ENCODE results near the gene HSD17B1. TPM values are rescaled to one million over a fixed set of nuclear protein-coding genes. Genes with fewer than 3 reads are reported as not detected.

Gene HSD17B1
- total RNA-seq, 4 donors from 2014 or later = 0.33 to 0.66 (median 0.47) TPM; not detected in 1

DNA sequence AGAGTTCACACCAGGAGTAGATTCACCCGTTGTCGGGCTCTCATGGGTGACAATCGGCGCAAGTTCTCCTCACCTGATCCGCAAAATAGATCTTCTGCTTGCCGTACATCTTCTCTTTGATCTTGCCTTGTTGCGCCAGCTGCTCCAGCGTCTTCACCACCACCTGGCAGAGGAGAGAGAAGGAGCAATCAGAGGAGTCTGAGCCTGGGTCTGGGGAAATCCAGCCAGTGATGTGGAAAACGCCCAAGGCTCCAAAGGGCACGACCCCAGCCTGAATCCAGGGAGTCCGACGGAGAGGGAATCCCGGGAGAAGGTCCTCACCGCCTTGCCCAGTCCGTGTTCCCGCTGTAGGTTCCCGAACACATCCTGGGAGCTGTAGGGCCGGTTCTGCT is 24.4 kb downstream of the HSD17B1 start:
- no peak for TF ChIP-seq POLR2A (IDR thresholded peaks at IDR 0.05)
- no peak for TF ChIP-seq CTCF (IDR thresholded peaks at IDR 0.05 in 4 of 5, conservative IDR thresholded peaks at IDR 0.05 in 1 of 5)
- in situ Hi-C loops (cut with MboI; ENCODE audit: low sequenced_read_pairs in 4 of 4) = loop anchor here in 3 of 4 donors (5.0 to 25.0 kb wide), 3 partner anchors 105 to 185 kb away; partner anchors contain the start of genes CCR10 (in 3 of the 3), CNTNAP1 (in 3 of the 3), PLEKHH3 (in 2 of the 3) and RAMP2 (in 1 of the 3)
- DNase-seq = no peak

GRCh38 chr17:42577532-42578281 is 25.0 kb downstream of the HSD17B1 start, which contains the start of gene PSMC3IP:
TSS of gene PSMC3IP (minus strand) at chr17:42577729. CDS start at chr17:42577686, 43 bp downstream.
- H3K27ac ChIP-seq = peak within 1 kb of the TSS; percentile 83 to 98 (median 91)
- in situ Hi-C loops (cut with MboI; ENCODE audit: low sequenced_read_pairs in 4 of 4) (loop anchor here in 3 of 4 donors (5.0 to 25.0 kb wide), 3 partner anchors 105 to 185 kb away; partner anchors contain the start of genes CCR10 (in 3 of the 3), CNTNAP1 (in 3 of the 3), PLEKHH3 (in 2 of the 3) and RAMP2 (in 1 of the 3)), intact Hi-C loops (cut with DNase I; ENCODE audit: low total_unique reads) (loop anchor here (1.0 to 5.0 kb wide), 6 partner anchors 10 to 245 kb away; partner anchors contain the start of genes BECN1, EZH1, MLX and RETREG3)
- TF ChIP-seq CTCF (IDR thresholded peaks at IDR 0.05 in 4 of 5, conservative IDR thresholded peaks at IDR 0.05 in 1 of 5) (peak in 2 of 5 experiments; percentile 23 to 30), POLR2A (IDR thresholded peaks at IDR 0.05) (peak; percentile 62 to 65)
- no peaks in the 10 kb centered on the region for H3K9me3 ChIP-seq
- peak within 1 kb of the TSS; percentile 61 to 94 (median 86) for H3K4me3 ChIP-seq
- peaks cover 12 to 18% of the 10 kb centered on the region in 2 donors for H3K4me1 ChIP-seq
- peak; percentile 94 for DNase-seq
- ATAC-seq = peak; percentile 95 to 96
- H3K36me3 ChIP-seq = peaks cover 2 to 57% of the 10 kb centered on the region in 2 donors
- no peaks in the 10 kb centered on the region for H3K27me3 ChIP-seq

More for the DNA sequence above, 24.4 kb downstream of the HSD17B1 start:
- Histone ChIP-seq H3K36me3 (peaks cover 2 to 57% of the 10 kb centered on the region in 2 donors), H3K4me3 (peak overlapping the region; percentile 61 to 94 (median 86)), H3K4me1 (peaks cover 12 to 18% of the 10 kb centered on the region in 2 donors), H3K27ac (peak overlapping the region; percentile 83 to 98 (median 91)), H3K9me3 (no peaks in the 10 kb centered on the region), H3K27me3 (no peaks in the 10 kb centered on the region)
- ATAC-seq = no peak
- intact Hi-C loops (cut with DNase I; ENCODE audit: low total_unique reads) = loop anchor here (1.0 to 5.0 kb wide), 3 partner anchors 10 to 245 kb away; partner anchors contain the start of genes BECN1, MLX, RETREG3 and TUBG1

DNA sequence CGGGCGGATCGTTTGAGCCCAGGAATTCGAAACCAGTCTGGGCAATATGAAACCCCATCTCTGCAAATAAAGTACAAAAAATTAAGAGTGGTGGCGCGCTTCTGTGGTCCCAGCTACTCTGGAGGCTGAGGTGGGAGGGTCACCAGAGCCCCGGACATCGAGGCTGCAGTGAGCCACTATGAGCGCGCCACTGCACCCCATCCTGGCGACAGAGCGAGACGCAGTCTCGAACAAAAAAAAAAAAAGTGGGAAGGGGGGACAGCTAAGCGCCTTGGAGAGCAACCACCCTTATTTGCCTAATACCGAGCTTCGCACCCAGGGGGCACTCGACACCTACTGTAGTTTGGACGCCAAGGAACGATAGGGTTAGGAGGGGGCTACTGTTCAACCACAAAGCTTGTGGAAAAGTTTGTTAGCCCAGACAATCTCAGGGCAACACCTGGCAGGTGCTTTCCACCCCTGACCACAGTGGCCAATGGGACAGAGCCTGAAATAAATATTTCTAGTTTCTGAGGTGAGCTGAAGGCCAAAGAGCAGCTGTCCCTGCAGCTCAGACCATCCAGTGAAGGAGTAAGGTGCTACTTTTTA is 25.7 kb downstream of the HSD17B1 start:
- H3K27ac ChIP-seq = peak overlapping the region; percentile 83 to 98 (median 91)
- H3K27me3 ChIP-seq = no peaks in the 10 kb centered on the region
- ATAC-seq (peak; percentile 80 to 88), DNase-seq (peak; percentile 44 to 75)
- H3K36me3 ChIP-seq = peaks cover under 1 to 57% of the 10 kb centered on the region in 2 donors
- H3K9me3 ChIP-seq = no peaks in the 10 kb centered on the region
- intact Hi-C loops (cut with DNase I; ENCODE audit: low total_unique reads) = loop anchor here (1.0 to 5.0 kb wide), 4 partner anchors 101 to 244 kb away; partner anchors contain the start of genes BECN1 and EZH1
- H3K4me1 ChIP-seq = peaks cover 12 to 18% of the 10 kb centered on the region in 2 donors
- in situ Hi-C loops (cut with MboI; ENCODE audit: low sequenced_read_pairs in 4 of 4) = loop anchor here in 3 of 4 donors (5.0 to 25.0 kb wide), 3 partner anchors 104 to 184 kb away; partner anchors contain the start of genes CCR10 (in 3 of the 3), CNTNAP1 (in 3 of the 3), PLEKHH3 (in 2 of the 3) and RAMP2 (in 1 of the 3)
- peak overlapping the region; percentile 61 to 94 (median 86) for H3K4me3 ChIP-seq
- peak; percentile 74 to 81 (median 79) for TF ChIP-seq CTCF (IDR thresholded peaks at IDR 0.05 in 4 of 5, conservative IDR thresholded peaks at IDR 0.05 in 1 of 5)
- no peak for TF ChIP-seq POLR2A (IDR thresholded peaks at IDR 0.05)

GRCh38 chr17:42579794-42580551 is 27.2 kb downstream of the HSD17B1 start:
- intact Hi-C loops (cut with DNase I; ENCODE audit: low total_unique reads) = loop anchor here (2.0 to 5.0 kb wide), 3 partner anchors 165 to 242 kb away; partner anchors contain the start of genes BECN1 and EZH1
- no peak overlapping the region for H3K4me3 ChIP-seq
- H3K36me3 ChIP-seq = peaks cover 0 to 60% of the 10 kb centered on the region in 2 donors
- H3K9me3 ChIP-seq = no peaks in the 10 kb centered on the region
- in situ Hi-C loops (cut with MboI; ENCODE audit: low sequenced_read_pairs in 4 of 4) = loop anchor here (5.0 to 25.0 kb wide), 5 partner anchors 102 to 185 kb away; partner anchors contain the start of genes CCR10 (in 4 of the 4), CNTNAP1 (in 4 of the 4), PLEKHH3 (in 2 of the 4) and RAMP2 (in 2 of the 4)
- H3K27me3 ChIP-seq = no peaks in the 10 kb centered on the region
- TF ChIP-seq CTCF (IDR thresholded peaks at IDR 0.05 in 4 of 5, conservative IDR thresholded peaks at IDR 0.05 in 1 of 5) (no peak), POLR2A (IDR thresholded peaks at IDR 0.05) (no peak)
- DNase-seq = no peak
- no peak overlapping the region for H3K27ac ChIP-seq
- peaks cover 12 to 18% of the 10 kb centered on the region in 2 donors for H3K4me1 ChIP-seq
- ATAC-seq = no peak
